Measurements from ENCODE around the gene NMT1. TPM values are rescaled to one million over a fixed set of nuclear protein-coding genes. Genes with fewer than 3 reads are reported as not detected.

The NMT1 gene
- total and polyA plus RNA-seq, 11 donors = 36.8 to 114 (median 68.7) TPM

Small RNA genes within 50 kb of the gene (microRNA-seq; reads per million reads assigned to microRNA genes)
- 0 to 0.62 (median 0.26) reads per million in 4 donors for gene MIR6784

Other genes with a start within 250 kb of the NMT1 start
- gene GJC1, start 231.0 kb upstream of the NMT1 start, total RNA-seq = 10 to 100 TPM; 16.8 to 60.8 (median 24.9) TPM
- gene GJC1, start 231.0 kb upstream of the NMT1 start, polyA plus RNA-seq = 10 to 100 TPM; 14.2 to 29.9 TPM
- gene HIGD1B, start 213.4 kb upstream of the NMT1 start, total RNA-seq = 10 to 100 TPM in 5 of 9 donors, 1 to 10 TPM in 4; 4.3 to 23.7 (median 12.9) TPM
- 10 to 100 TPM; 14.3 to 30.9 TPM for gene HIGD1B, start 213.4 kb upstream of the NMT1 start, polyA plus RNA-seq
- gene EFTUD2, start 161.9 kb upstream of the NMT1 start, total RNA-seq = 100 to 1,000 TPM in 1 of 9 donors, 10 to 100 TPM in 8; 37.1 to 106 (median 65.0) TPM
- gene EFTUD2, start 161.9 kb upstream of the NMT1 start, polyA plus RNA-seq = 10 to 100 TPM; 21.3 to 71.7 TPM
- 10 to 100 TPM in 1 of 9 donors, 1 to 10 TPM in 7, under 1 TPM in 1; 0.94 to 12.4 (median 5.8) TPM for gene GFAP, start 145.8 kb upstream of the NMT1 start, total RNA-seq
- 1 to 10 TPM; 3.7 to 6.9 TPM for gene GFAP, start 145.8 kb upstream of the NMT1 start, polyA plus RNA-seq
- gene KIF18B, start 113.5 kb upstream of the NMT1 start, total RNA-seq = 1 to 10 TPM in 1 of 9 donors, under 1 TPM in 7, not detected in 1; 0.06 to 5.4 (median 0.44) TPM
- gene KIF18B, start 113.5 kb upstream of the NMT1 start, polyA plus RNA-seq = under 1 TPM; 0.12 to 0.19 TPM
- gene C1QL1, start 93.0 kb upstream of the NMT1 start, total RNA-seq = 1 to 10 TPM in 6 of 9 donors, under 1 TPM in 3; 0.66 to 5.8 (median 1.4) TPM
- 1 to 10 TPM; 1.4 to 5.1 TPM for gene C1QL1, start 93.0 kb upstream of the NMT1 start, polyA plus RNA-seq
- 10 to 100 TPM; 24.7 to 60.9 (median 33.9) TPM for gene DCAKD, start 9.7 kb upstream of the NMT1 start, total RNA-seq
- 10 to 100 TPM; 15.3 to 24.8 TPM for gene DCAKD, start 9.7 kb upstream of the NMT1 start, polyA plus RNA-seq
- gene PLCD3, start 71.2 kb downstream of the NMT1 start, total RNA-seq = 100 to 1,000 TPM; 102 to 207 (median 123) TPM
- gene PLCD3, start 71.2 kb downstream of the NMT1 start, polyA plus RNA-seq = 100 to 1,000 TPM in 1 of 2 donors, 10 to 100 TPM in 1; 92.8 to 105 TPM
- gene ACBD4, start 74.4 kb downstream of the NMT1 start, total RNA-seq = 1 to 10 TPM; 4.1 to 9.8 (median 6.3) TPM
- gene ACBD4, start 74.4 kb downstream of the NMT1 start, polyA plus RNA-seq = 1 to 10 TPM; 3.3 to 8.8 TPM
- gene HEXIM1, start 87.2 kb downstream of the NMT1 start, total RNA-seq = 10 to 100 TPM; 14.4 to 28.7 (median 22.5) TPM
- 10 to 100 TPM; 11.9 to 12.4 TPM for gene HEXIM1, start 87.2 kb downstream of the NMT1 start, polyA plus RNA-seq
- gene HEXIM2, start 100.6 kb downstream of the NMT1 start, total RNA-seq = 1 to 10 TPM; 3.9 to 7.5 (median 5.7) TPM
- gene HEXIM2, start 100.6 kb downstream of the NMT1 start, polyA plus RNA-seq = 1 to 10 TPM; 3.4 to 6.4 TPM
- gene FMNL1, start 160.6 kb downstream of the NMT1 start, total RNA-seq = 10 to 100 TPM in 5 of 9 donors, 1 to 10 TPM in 4; 6.4 to 52.8 (median 10.3) TPM
- gene FMNL1, start 160.6 kb downstream of the NMT1 start, polyA plus RNA-seq = 1 to 10 TPM; 5.4 to 7.8 TPM
- gene SPATA32, start 200.8 kb downstream of the NMT1 start, total RNA-seq = not detected
- gene SPATA32, start 200.8 kb downstream of the NMT1 start, polyA plus RNA-seq = not detected